Activated CD8-positive, alpha-beta memory T cell treated with anti-CD3 and anti-CD28 coated beads for 24 hours (primary cell): ENCODE data around the gene DOK4.

Experiments used
- DNase-seq: peaks from one replicate; pipeline ENCODE4 v3.0.0-alpha.2; 2020

DOK4 gene

DNA sequence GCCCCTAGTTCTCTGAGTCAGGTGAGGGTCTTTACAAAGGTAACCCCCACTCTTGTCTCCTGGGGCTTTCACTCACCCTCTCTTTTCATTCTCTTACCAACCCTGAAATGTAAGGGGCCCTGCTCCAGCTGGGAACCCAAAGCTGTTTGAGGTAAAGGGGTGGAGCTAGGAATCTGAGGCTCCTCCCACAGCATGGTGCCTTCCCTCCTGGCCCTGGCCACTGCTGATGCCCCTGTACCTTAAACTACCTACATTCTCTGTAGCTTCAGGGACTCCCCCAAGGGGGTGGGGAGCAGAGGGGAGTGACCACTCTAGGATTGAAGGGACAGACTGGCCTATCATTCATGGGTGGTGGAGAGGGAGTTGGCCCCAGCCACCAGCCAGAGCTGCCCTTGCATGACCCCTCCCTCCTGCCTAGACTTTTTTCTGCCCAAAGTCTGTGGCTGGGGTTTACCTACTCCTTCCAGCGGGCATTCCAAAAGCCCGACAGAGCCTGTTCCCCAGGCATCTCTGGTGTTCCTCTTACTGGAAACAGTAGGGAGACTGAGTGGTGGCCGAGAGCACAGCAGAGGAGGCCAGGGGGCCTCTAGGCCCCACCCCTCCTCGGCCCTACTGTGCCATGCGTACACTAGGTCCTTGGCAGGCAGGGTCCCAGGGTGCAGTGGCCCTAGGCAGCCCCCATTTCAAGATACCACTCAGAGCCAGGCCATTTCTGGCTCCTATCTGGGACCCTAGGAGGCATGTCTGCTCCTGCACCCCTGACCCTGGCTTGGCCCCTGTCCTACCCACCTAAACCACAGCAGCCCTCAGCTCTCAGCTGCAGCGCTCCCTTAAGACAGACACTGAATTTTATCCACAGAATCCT, 9.5 kb downstream of the DOK4 start:
- no peak for DNase-seq

DNA sequence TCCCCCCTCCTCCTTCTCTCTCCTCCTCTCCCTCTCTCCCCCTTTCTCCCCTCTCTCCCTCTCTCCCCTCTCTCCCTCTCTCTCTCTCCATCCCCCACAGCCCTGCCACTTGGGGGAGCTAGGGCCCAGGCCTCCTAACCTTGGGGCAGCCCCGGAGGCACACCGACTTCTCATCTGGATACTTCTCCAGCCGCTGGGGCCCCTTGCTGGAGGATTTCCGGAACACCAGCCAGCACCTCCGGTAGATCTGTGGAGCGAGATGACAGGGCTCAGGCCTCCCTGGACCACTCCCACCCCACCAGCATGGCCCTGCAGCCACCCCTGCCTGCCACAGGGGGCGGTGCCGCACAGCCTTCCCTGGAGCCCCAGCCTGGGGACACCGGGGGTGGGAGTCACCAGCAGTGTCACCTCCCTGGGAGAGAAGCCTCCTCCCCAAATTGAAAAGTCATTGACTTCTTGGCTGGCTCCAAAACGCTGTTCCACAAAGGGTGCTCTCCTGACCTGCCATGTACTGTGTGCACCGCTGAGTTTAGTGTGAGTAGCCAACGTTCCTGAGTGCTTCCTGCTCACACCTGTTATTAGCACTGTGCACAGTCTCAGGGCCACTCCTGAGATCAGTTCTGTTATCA, 10.5 kb downstream of the DOK4 start:
- peak; percentile 90 for DNase-seq

DNA sequence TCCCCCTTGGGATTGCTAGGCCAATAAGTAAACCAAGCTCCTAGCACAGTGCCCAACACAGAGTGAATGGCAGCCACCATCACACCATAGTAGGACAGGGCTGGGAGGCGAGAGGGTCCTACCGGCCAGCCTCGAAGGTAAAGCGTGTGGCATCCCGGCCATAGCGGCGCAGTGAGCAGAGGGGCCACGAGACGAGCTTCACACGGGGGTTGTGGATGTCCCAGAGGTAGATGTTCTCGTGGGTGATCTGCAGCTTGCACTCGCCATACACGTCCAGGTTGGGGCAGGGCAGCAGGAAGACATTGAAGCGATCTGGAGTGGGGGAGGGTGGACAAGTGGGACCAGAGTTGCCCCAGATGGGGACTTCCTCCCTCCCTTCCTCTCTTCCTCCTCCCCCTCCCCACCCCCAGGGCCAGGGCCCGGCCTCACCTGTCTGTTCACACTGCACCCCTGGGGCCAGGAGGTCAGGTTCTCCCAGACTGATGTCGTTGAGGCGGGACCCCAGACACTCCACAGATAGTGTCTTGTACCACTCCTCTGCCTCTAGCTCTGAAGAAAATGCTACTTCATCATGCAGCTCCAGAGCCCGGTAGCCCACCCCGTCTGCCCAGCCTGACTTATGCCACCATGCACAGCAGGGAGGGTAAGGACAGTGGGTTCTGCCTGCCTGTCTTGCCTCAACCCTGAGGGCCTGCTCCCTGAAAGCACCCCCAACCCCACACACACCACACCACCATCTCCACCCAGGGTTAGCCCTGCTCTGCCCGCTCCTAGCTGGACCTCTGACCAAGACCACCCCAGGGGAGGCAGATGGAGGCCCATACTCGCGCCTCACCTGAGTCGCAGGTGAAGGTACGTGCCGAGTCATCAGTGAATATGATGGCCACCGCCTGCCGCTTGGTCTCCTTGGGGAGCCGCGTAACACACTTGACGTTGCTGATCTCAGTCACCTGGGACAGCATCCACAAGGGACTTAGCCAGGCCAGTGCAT, 11.3 kb downstream of the DOK4 start:
- DNase-seq = no peak

DNA sequence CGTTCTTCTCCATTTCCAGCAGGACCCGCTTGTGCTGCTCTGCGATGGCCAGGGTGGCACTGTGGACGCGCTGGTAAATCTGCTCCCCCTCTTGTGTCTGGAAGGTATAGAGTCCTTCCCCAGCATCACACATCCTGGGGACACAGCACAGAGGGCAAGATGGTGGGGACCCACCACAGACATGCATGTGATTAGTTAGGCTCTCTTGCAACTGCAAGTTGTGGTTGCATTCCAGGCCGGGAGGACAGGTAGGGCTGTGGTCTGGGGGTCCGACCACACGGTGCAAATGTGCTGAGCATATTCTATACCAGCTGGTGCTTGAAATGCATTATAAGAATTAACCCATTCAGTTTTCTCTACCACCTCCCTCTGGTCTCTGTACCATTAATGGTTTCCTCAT, 12.4 kb downstream of the DOK4 start:
- no peak for DNase-seq

DNA sequence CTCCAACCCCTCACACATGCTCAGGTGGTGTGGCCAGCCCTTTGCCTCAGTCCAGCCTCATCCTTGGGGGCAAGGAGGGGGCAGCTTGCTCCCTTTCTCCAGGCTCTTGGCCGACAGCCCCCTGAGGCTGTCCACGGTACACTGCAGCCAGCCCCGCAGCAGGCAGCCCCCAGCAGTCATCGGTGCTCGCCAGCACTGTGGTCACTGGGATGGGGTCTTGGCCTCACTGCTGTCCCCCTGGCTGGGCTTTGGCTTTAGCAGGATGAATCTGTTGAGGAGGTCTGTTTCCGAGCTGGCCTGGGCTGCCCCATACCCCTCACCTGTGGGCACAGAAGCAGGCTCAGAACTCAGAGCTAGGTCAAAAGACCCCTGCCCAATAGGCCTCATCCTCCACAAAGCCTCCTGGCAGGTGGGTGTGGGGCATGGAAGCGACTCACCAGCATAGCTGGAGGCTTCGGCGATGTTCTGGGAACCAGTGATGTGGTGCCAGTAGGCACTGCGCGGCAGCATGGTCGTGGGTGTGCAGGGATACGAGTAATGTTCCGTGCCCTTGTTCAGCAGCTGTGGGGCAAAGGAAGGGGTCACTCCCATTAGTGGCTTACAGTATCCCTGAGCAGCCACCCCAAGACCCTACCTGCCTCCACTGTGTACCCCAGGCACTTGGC, 13.0 kb downstream of the DOK4 start:
- peak; percentile 53 for DNase-seq

DNA sequence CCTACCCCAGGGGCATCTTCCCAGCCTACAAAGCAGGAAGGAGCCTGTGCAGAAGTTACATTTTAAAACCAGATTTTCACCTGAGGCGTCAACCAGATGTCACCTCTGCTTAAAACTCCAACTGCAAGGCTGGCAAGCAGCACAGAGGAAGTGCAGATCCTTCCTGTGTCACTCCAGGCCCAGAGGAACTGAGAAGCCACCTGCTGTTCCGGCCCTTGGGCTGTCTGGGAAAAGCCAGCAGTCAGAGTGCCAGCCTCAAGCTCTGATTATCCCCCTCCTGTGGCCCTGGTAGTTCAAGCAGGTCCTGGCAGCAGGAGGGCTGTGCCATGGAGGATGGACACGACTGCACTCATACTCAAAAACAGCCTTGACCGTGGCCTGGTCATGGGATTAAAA, 13.6 kb downstream of the DOK4 start:
- no peak for DNase-seq

DNA sequence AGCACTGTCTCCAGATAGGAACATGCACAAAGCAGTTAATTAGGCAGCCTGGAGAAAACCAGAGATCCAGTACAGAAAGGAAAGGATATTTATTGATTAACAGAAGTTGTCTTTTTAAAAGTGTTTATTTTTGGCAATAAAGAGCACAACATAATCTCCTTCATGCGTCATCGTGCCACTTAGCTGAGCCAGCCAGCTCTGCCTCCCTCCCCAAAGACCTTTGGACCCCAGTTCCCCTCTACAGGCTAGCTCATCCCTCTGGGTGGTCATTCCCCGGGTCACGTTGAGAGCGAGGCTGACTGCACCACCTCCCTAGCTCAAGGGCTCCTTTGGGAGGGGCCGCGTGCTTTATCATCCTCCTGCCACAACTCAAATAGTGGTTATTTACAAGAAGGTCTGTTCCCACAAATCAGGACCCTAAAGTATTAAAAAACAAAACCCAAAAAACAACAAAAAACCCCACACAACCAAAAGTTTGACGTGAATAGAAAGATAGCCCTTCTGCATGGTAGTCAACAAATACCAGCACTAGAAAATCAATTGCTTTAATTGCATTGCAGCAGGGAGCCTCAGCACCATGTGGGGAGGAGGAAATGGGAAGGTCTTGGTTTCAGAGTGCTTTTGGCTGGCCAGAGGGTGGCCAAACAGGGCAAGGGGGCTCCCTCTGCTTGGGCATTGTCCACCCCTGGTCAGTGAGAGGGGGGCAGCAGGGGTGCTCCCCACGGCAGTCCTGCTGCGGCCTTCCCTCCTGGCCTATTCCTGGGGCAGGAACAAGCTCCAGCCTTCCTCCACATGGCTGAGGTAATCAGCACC, 14.2 kb downstream of the DOK4 start:
- DNase-seq = peak; percentile 41

DNA sequence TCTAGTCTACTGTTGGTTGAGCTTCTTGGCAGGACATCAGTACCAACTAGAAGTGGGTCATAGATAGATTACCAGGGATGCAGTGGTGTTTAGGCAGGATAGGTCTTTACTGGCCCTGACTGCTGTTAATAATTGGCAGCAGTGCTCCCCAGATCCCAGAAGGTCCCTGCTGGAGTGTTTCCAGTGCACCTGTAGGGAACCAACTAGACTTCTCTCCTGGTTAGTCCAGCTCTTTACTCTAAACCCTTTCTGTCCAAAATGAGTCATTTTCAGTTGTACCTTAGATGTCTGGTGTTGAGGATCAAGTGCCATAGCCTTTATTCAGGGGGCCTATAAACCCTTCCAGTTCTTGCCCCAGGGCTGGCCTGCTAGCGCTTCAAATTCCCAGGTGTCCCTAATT, 15.1 kb downstream of the DOK4 start:
- no peak for DNase-seq

DNA sequence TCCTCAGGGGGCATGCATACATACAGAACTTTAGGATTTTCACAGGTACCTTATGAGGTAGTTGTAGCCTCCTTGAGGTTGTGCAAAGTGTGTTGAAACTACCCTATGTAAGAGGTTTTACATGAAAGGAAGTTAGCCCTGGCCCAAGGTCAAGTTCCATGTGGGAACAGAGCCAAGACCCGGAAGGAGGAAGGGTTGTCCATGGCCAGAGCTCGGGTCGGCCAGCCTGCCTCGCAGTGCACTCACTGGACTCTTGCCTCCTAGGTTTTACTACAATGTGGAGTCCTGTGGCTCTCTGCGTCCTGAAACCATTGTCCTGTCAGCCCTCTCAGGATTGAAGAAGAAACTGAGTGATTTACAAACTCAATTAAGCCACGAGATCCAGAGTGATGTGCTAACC, 15.6 kb downstream of the DOK4 start:
- DNase-seq = peak; percentile 35

DNA sequence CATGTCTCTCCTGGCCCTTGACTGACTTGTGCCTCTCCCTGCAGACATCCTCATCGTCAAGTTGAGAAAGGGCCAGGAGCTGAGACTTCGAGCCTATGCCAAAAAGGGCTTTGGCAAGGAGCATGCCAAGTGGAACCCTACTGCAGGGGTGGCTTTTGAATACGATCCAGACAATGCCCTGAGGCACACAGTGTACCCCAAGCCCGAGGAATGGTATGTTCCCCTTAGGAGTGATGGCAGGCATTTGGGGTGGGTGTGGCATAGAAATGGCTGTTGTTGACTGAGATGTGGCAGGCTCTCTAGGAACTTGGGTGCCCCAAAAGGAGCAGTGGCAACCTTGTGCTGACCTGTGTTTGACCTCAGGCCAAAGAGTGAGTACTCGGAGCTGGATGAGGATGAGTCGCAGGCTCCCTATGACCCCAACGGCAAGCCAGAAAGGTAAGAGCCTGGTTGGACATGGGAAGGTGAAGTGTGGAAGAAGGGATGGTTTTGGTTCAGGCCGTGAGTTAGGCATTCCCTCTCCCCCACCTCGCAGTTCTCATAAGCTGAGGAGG, 16.3 kb downstream of the DOK4 start:
- peak; percentile 52 for DNase-seq

DNA sequence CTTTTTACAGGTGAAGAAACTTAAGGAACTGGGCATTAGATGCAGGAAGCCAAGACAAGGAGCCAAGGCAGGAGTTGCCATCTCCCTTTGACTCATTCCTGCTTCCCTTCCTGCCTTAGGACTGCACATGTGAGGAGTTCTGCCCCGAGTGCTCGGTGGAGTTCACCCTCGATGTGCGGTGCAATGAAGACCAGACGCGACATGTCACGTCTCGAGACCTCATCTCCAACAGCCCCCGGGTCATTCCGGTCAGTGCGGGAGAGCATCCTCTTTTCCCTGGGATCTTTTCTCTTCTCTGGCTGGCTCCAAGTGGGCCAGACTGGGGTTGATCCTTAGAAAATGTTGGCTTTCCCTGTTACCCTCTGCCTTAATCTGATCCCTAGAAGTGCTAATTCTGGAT, 17.2 kb downstream of the DOK4 start:
- peak; percentile 49 for DNase-seq

DNA sequence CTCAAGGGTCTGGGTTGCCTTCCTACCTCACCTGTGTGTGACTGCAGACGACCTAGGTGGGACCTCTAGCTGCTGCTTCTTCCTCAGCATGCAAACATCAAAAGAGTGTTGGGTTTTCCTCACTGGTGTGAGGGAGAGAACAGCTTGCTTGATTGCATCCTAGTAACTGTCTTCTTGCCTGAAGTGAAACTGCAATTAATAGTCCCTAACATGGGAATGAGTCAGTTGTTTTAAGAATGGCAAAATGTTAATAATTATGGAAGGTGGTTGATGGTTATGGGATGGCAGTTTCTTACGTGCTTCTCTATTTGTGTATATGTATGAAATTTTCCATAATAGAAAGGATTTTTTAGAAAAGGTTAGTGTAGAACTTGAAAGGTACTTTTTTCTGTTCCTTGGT, 17.9 kb downstream of the DOK4 start:
- no peak for DNase-seq

DNA sequence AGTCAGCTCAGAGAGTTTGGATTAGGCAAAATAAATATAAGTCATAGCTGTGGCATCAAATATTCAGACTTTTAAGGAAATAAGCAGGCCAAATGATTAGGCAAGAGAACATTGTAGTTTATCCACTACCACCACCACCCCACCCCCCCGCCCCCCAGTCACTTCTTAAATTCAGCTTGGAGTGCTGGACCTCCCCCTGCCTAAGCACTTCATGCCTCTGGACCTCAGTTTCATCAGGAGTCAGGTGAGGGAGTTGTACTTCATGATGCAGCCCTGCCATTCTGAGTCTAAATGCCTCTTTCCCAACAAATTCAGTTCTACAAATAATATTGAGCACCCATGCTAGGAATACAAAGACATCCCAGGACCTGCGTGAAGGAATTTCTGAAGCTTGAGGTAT, 21.8 kb downstream of the DOK4 start:
- no peak for DNase-seq

DNA sequence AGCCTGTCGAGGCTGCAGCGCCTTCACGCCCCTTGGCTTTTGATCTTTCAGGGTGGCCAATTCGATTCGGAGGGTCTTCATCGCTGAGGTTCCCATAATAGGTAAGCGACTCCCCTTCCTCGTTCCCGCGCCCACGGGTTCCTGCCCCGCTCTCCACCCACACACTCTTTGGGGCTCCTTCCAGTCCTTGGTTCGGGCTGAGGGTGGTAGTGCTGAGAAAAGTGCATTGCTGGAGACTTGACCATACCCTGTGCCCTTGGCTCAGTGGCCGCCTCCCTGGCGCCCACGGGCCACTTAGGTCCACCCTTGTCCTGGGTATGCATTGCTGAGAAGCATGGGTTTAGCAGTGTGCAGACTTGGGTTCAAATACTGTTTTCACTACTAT, 23.3 kb downstream of the DOK4 start:
- no peak for DNase-seq

DNA sequence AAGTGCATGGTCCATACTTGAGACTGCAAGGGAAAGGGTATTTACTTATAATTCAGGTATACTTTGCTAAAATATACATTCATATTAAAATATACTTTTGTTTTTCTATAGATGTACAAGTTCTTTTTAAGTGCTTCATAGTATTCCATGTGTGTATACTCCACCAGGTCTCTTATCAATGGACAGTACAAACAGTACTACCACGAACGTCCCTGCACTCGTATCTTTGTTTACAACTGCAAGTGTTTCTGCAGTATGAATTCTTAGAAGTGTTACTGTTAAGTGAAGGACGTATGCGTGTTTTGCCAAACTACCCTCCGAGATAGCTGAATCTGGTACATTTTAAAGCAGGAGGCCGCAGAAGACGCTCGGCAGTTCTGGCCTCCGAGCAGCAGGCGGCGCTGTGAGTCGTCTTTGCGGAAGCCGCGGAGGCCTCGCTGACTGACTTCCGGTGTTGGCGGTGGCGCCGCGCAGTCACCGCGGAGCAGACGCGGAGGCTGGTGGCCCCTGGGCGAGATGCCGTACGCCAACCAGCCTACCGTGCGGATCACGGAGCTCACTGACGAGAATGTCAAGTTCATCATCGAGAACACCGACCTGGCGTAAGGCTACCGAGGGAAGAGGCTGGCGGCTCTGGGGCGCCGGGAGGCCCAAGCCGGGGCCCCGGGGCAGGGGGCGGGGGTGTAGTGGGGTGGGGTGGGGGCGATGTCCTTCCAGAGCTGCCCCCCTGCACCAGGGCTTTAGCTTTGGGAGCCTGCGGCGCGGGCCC, 23.9 kb downstream of the DOK4 start, which contains the start of gene POLR2C:
TSS of gene POLR2C (plus strand) at position 471 of the 769 bp plus-strand sequence. CDS start at position 517, 46 bp downstream.
- peak; percentile 98 for DNase-seq

DNA sequence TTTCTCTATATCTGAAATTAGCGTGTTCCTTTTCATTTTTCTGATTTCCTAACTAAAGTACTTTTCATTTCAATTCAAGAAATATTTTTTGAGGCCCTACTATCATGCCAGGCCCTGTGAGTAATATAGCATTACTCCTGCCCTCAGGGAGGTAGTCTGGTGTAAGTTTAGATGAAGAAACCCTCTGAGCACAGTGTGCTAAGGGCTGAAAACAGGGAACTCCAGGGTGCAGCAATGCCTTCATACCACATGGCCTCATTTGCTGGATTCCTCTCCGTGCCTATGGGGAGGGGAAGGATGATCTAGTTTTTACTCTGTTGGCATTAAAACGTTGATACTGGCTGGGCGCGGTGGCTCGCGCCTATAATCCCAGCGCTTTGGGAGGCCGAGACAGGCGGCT, 34.3 kb downstream of the DOK4 start:
- DNase-seq = no peak

DNA sequence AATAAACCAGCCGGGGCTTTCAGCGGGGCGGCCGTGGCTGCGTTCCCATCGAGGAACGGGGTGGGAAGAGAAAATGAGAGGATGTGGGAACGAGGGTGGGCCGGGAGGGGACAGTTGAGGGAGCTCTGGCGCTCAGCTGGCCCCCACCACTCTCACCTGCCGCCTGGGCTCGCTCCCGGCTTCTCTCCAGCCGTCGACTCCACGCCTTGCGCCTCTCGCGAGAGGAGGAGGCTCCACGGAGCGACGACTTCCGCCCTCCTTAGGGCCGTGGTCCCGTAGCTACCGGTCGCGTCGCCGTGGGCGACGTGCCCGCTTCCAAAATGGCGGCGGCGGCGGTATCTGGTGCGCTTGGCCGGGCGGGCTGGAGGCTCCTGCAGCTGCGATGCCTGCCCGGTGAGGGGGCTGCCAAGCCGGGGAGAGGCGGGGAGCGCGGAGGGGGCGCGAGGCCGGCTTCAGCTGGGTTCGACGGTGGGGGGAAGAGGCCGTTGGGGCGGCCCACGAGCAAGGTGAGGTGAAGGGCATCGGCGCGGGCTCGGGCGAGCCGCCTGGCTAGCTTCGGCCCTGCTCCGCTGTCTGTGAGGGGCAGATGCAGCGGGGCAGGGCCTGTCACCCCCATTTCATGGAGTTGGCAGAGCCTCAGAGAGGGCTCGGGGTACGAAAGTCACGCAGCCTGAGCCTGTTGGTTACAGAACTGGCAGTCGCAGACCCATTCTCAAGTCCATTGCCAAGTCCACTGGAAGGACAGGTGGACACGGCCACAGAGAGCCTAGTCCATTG, 38.9 kb downstream of the DOK4 start, which contains the start of the genes CIAPIN1 and COQ9:
TSS of gene CIAPIN1 (minus strand) at position 200 of the 777 bp plus-strand sequence. CDS start 6,457 bp downstream, outside the sequence.
TSS of gene COQ9 (plus strand) at position 294 of the 777 bp plus-strand sequence. CDS start at position 321, 27 bp downstream.
- DNase-seq = peak; percentile 94

DNA sequence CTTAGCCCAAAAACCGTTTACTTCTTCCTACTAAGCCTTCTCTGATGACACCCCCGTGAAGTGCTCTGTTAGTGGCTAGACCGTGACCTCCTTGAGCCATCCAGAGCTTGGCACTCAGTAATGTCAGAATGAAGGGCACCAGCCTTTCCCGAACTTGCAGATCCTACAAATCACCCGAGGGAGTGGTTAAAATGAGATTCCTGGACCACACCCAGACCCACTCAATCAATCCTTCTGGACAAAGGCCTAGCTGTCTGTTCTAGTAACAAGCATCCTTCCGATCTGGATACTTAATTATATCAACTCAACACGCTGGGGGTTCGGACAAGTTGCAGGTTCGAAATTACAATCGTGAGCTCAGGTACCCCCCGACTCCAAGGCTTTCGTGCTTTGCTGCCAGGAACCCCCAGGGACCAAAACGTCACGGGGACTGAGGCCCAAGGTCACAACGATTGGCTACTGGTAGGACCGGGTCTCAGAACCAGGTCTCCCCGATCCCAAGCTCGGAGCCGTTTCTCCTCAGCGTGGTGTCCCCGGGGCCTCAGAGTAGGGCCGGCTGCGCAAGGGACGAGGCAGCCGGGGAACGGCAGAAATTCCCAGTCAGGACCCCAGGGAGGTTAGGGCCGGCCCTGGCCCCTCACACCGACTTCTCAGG, 39.6 kb downstream of the DOK4 start:
- no peak for DNase-seq

DNA sequence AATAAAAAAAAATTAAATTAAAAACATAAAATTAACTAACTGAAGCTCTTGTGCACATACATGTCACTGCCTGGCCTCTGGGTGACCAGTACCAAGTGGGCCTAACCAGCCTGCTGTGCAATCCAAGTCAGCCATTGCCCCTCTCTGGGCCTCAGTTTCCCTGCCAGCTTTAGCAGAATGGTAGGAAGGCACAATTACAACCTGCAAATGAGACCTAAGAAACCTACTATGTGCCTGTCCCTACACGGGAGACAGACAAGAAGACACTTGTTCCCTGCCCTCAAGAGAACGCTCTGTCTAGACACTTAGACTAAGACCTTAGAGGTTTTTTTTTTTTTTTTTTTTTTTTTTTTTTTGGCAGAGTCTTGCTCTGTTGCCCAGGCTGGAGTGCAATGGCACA, 40.8 kb downstream of the DOK4 start:
- no peak for DNase-seq
